Rectal smooth muscle tissue (tissue), 1 donor: Measurements from ENCODE around the gene RHOU.

Experiments
- H3K27ac ChIP-seq: one replicate; pipeline ENCODE4 v1.7.0; 2013; ENCODE audit warnings: low read depth, low read length, inconsistent platforms
- H3K27me3 ChIP-seq: one replicate; pipeline ENCODE4 v1.7.0; 2013; ENCODE audit warnings: low read length; ENCODE audit not compliant: control insufficient read depth, insufficient read depth
- H3K36me3 ChIP-seq: one replicate; pipeline ENCODE4 v1.7.0; 2013; ENCODE audit warnings: low read length; ENCODE audit not compliant: control insufficient read depth, insufficient read depth
- H3K4me1 ChIP-seq: one replicate; pipeline ENCODE4 v1.7.0; 2013; ENCODE audit warnings: low read length; ENCODE audit not compliant: control insufficient read depth, insufficient read depth
- H3K4me3 ChIP-seq: one replicate; pipeline ENCODE4 v1.7.0; 2013; ENCODE audit warnings: low read length
- H3K9ac ChIP-seq: one replicate; pipeline ENCODE4 v1.7.0; 2013; ENCODE audit warnings: low read length

The RHOU gene

DNA sequence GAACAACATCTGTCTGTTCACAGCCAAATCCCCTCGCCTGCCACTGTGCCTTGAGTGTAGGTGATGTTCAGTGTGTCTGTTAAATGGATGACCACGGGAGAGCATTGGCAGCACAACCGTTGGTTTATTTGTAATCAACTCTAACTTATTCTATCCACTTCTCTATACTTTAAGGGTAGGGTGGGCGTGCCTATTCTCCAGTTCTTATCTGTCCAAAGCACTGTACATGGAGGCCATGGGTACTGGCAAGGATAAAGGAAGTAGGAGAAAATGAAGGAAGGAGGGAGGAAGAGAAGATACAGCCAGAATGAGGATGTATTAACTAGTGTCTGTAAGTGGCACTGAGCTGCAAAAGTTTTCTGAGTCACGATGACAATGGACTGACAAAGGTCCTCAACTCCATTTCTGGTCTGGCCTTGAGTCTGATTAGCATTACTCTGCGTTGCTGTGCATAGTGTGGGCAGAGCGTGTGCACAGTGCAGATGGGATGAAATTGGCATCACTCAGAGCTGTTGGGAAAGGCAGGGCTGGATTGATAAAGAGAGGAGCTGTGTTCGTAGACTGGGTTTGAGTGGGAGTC, 7.1 kb downstream of the RHOU start:
- Histone ChIP-seq H3K4me3 (no peak overlapping the region), H3K27me3 (no peaks in the 10 kb centered on the region), H3K36me3 (peaks cover 6% of the 10 kb centered on the region), H3K4me1 (peaks cover 1% of the 10 kb centered on the region), H3K9ac (no peak overlapping the region), H3K27ac (no peak overlapping the region)

DNA sequence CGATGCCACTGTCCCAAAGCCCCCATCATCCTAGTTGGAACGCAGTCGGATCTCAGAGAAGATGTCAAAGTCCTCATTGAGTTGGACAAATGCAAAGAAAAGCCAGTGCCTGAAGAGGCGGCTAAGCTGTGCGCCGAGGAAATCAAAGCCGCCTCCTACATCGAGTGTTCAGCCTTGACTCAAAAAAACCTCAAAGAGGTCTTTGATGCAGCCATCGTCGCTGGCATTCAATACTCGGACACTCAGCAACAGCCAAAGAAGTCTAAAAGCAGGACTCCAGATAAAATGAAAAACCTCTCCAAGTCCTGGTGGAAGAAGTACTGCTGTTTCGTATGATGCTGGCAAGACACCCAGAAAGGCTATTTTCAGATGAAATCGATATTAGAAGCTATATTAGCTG, 8.1 kb downstream of the RHOU start:
- Histone ChIP-seq H3K9ac (no peak overlapping the region), H3K4me3 (no peak overlapping the region), H3K27me3 (no peaks in the 10 kb centered on the region), H3K4me1 (no peaks in the 10 kb centered on the region), H3K27ac (no peak overlapping the region), H3K36me3 (peaks cover 6% of the 10 kb centered on the region)

DNA sequence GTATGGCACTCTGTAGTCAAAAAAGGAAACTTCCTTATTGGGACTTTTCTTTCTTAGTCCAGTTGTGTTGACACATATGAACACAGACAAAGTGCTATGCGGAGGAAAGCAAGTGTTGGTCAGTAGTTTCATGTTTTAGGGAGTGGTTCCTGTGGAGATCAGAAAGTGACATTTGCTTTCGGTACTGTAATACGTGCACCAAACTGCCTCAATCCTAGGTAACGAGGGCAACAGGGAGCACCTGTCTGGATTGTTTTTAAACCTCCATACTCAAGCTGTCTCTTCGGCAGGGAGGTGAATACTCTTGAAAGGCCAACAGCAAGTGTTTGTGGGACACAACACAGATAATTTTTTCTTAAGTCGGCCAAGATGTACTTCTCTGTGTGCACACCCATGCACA, 9.1 kb downstream of the RHOU start:
- Histone ChIP-seq H3K36me3 (peaks cover 6% of the 10 kb centered on the region), H3K4me1 (no peaks in the 10 kb centered on the region), H3K4me3 (no peak overlapping the region), H3K9ac (no peak overlapping the region), H3K27me3 (no peaks in the 10 kb centered on the region), H3K27ac (no peak overlapping the region)

DNA sequence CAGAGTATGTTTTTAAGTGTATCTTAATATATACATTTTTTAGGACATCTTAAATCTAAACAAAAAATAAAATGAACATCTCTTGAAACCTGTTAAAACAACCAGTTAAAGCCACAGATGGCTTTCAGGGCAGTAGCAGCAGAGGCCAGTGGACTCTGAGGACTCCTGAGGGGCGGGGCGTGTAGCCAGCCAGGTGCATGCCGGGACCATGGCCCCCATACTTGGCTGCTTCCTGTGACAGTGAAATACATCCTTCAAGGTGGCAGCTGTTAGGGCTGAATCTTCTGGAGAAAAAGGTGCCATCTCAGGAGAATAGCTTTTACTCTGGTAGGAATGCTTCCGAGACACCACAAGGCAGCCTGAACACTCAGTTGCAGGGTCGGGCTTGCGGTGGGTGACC, 9.6 kb downstream of the RHOU start:
- Histone ChIP-seq H3K4me1 (no peaks in the 10 kb centered on the region), H3K36me3 (peaks cover 6% of the 10 kb centered on the region), H3K27me3 (no peaks in the 10 kb centered on the region), H3K9ac (no peak overlapping the region), H3K4me3 (no peak overlapping the region), H3K27ac (no peak overlapping the region)

DNA sequence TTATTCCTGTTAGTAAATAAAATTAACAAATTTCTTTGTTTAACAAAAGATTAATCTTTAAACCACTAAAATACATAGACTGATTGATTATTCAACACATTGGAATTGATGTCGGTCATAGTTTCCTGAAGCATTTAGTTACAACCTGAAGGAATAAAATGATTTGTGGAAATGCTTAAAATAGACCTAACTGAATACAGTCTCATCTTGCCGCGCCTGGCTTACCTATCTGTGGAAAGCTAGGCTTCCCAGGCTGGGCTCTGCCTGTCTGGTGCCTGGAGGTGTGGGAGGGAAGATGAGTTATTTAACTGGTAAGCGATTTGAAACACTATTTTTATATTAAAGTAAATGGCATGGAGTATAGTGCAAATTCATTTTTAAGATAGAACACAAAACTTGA, 10.2 kb downstream of the RHOU start:
- H3K4me1 ChIP-seq: no peaks in the 10 kb centered on the region
- H3K27ac ChIP-seq: no peak overlapping the region
- H3K9ac ChIP-seq: no peak overlapping the region
- peaks cover 6% of the 10 kb centered on the region for H3K36me3 ChIP-seq
- H3K27me3 ChIP-seq: no peaks in the 10 kb centered on the region
- H3K4me3 ChIP-seq: no peak overlapping the region

DNA sequence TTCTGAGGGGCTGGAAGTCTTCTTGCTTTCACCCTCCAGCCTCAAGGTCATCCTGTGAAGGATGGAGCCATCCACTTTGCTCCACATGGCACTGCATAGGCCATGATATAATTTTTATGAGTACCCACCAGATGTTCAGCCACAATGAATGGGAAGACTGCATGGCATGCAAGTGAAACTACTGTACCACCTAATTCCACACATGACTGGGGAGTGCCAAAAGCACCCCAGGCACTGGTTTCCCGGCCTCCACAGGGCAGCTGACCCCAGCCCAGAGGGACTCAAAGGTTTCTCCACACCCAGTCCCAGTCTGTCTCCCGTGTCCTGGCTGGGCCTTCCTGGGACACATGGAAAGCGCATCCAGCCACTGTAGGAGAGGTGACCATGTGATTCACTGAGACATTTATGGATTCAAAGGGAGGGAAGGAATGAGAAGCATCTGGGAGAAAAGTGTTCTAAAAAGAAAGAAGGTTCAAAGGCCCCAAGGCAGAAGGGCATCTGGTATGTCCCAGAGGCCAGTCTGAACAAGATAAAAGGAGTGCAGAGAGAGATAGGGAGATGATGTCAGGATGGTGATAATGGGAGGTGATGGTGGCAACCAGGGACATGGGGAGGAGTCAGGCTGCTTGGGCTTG, 12.1 kb downstream of the RHOU start:
- Histone ChIP-seq H3K4me3 (no peak overlapping the region), H3K27ac (no peak overlapping the region), H3K36me3 (peaks cover 6% of the 10 kb centered on the region), H3K9ac (no peak overlapping the region), H3K4me1 (no peaks in the 10 kb centered on the region), H3K27me3 (no peaks in the 10 kb centered on the region)

DNA sequence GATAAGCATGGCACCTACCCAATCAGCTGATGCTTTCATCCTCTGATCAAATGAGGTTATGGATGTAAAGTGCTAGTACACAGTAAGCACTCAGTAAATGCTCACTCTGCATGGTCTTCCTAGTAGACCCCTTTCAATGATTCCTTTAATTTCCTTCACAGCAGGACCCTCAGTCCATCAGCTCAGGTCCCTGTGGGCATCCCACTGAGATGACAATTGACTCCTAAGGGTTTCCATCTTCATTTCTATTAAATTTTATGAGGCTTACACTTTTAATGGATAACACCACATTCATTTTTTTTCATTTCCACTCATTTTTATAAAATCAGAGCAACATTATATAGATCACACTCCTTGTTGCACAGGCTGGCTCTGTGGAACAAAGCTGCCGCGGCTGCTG, 12.8 kb downstream of the RHOU start:
- no peak overlapping the region for H3K9ac ChIP-seq
- H3K4me3 ChIP-seq: no peak overlapping the region
- no peaks in the 10 kb centered on the region for H3K27me3 ChIP-seq
- peaks cover 3% of the 10 kb centered on the region for H3K36me3 ChIP-seq
- no peaks in the 10 kb centered on the region for H3K4me1 ChIP-seq
- H3K27ac ChIP-seq: no peak overlapping the region

DNA sequence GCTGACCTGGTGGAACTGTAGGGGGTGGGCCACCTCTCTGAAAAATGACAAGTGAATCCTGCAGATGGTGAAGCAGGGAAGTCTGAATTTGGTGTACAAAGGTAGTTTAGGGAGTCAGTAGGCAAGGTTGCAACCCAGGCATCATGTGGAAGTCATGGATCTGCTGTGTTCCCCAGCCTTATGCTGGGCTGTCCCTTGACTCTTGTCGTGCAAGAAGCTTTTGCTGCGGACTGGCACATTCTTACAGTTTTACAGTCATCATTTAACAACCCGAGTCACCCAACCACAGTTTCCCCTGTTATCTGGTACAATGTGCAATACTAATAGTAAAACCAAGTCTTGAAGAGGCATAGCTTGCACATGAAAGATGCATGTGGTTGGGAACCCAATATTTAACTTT, 13.2 kb downstream of the RHOU start:
- Histone ChIP-seq H3K27me3 (peaks cover 2% of the 10 kb centered on the region), H3K27ac (no peak overlapping the region), H3K9ac (peak overlapping the region; percentile 1), H3K36me3 (peaks cover 3% of the 10 kb centered on the region), H3K4me3 (no peak overlapping the region), H3K4me1 (no peaks in the 10 kb centered on the region)

DNA sequence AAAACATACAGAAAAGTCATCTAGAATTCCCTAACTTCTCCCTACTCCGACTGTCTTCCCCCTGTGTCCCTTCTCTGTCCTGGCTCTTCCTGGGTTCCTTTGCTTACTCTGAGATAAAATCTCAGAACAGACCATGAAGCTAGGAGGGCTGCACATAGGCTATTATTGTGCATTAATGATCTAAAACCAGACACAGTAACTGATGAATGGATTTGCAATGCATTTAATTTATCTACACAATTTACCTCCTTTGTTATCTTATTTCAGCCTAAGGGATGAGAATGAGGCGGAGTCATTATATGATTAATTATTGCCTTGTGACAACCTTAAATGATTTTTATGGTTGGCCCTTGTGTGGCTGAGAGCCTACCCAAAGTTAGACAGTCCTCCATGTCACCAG, 14.5 kb downstream of the RHOU start:
- Histone ChIP-seq H3K36me3 (no peaks in the 10 kb centered on the region), H3K27me3 (peaks cover 2% of the 10 kb centered on the region), H3K4me1 (peaks cover 6% of the 10 kb centered on the region), H3K27ac (no peak overlapping the region), H3K9ac (no peak overlapping the region), H3K4me3 (no peak overlapping the region)

DNA sequence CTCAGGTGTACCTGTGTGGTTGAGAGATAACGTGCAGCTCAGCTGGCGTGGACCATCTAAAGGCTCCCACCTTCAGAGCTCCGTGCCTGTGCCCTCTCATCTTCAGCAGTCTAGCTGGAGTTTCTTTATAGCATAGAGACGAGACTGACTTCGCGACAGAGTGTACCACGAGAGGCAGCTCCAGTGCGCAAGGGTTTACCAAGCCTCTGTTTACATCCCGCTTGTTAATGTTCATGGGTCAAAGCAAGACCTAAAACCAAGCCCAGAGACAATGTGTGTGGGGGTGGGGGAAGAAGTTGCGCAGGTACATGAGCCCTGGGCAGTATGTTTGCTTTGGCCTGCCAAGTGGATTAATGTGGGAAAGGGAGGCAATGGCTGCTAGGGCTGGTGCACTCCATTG, 15.6 kb downstream of the RHOU start:
- H3K9ac ChIP-seq: no peak overlapping the region
- H3K27me3 ChIP-seq: peaks cover 2% of the 10 kb centered on the region
- no peak overlapping the region for H3K4me3 ChIP-seq
- H3K4me1 ChIP-seq: peaks cover 6% of the 10 kb centered on the region
- H3K27ac ChIP-seq: no peak overlapping the region
- no peaks in the 10 kb centered on the region for H3K36me3 ChIP-seq

DNA sequence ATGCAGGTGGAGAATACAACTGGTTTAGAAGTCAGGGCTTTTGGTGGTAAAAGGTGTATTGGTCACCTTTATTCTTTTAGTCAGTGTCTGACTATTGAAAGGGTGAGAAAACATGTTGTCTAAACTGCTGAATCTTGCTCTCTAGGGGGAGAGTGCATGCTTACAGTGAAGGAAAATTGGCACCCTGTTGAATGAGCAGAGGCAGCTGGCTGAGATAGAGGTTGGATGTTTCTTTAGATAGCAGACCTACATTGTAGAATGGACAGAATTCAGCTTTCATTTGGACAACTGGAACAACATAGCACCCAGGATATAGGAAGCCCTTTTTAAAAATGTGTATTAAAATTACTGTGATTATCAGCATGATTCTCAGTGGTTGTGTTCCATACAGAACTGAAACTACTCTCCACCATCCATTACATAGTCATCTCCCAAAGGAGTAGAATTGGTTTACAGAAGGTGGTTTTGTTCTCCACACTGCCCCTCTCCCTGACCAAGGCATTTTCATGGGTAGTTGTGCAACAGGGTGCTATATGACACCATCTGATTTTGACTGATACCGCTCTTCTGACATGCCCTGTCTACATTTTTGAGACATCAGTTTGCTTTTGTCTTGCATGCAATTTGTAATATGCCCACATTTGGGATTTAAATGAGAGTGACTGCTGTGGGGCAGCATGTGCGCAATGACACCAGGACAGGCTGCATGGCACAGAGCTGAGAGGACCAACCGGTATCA, 16.2 kb downstream of the RHOU start:
- Histone ChIP-seq H3K36me3 (no peaks in the 10 kb centered on the region), H3K27ac (no peak overlapping the region), H3K9ac (no peak overlapping the region), H3K4me3 (no peak overlapping the region), H3K4me1 (peaks cover 6% of the 10 kb centered on the region), H3K27me3 (peaks cover 2% of the 10 kb centered on the region)

DNA sequence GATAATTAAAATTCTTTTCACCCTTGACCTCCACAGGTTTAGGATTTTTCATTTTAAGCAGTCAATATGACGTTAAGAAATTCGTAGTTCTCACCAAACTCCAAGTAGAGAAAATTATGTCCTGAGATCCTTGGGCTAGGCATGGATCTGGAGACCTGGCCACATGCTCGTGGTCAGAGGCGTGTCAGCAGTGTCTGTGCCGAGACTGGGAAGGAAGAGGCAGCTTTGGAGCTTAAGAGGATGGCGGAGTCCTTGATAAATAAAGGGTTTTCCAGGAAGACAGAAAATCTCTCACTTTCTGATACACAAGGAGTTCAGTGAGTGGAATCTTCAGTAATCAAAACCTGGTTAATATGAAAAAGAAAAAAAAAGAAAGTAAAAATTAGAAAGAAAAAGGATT, 17.0 kb downstream of the RHOU start:
- H3K4me3 ChIP-seq: no peak overlapping the region
- no peak overlapping the region for H3K9ac ChIP-seq
- H3K36me3 ChIP-seq: no peaks in the 10 kb centered on the region
- H3K27me3 ChIP-seq: peaks cover 2% of the 10 kb centered on the region
- H3K27ac ChIP-seq: no peak overlapping the region
- H3K4me1 ChIP-seq: peaks cover 6% of the 10 kb centered on the region
